OCI-LY1 (cell line): ENCODE results near the gene TBRG4.

Experiments
- H2AFZ ChIP-seq: fragments of 200-600 bp; sonication (generic), shearing (Covaris generic); 2 replicates; pipeline ENCODE4 v1.6.0; 2014; ENCODE audit warnings: antibody characterized with exemption, mild to moderate bottlenecking, low read length
- H3F3A ChIP-seq: fragments of 200-600 bp; sonication (generic), shearing (Covaris generic); 2 replicates; pipeline ENCODE4 v1.6.0; 2014; ENCODE audit warnings: mild to moderate bottlenecking, antibody characterized with exemption, low read length, moderate library complexity; ENCODE audit not compliant: insufficient read depth
- H3K27ac ChIP-seq: fragments of 200-600 bp; sonication (generic); 2 replicates; pipeline ENCODE4 v1.5.1; 2014; ENCODE audit warnings: low read length, mixed run types, mild to moderate bottlenecking, low read depth; ENCODE audit not compliant: poor library complexity, severe bottlenecking
- H3K27me3 ChIP-seq: fragments of 200-600 bp; sonication (generic); 2 replicates; pipeline ENCODE4 v1.6.0; 2014; ENCODE audit warnings: antibody characterized with exemption, mild to moderate bottlenecking, low read length, moderate library complexity; ENCODE audit not compliant: insufficient read depth
- H3K36me3 ChIP-seq: fragments of 200-600 bp; sonication (generic); 2 replicates; pipeline ENCODE4 v1.6.1; 2014; ENCODE audit warnings: mild to moderate bottlenecking, antibody characterized with exemption, low read length, moderate library complexity, mixed read lengths; ENCODE audit not compliant: insufficient read depth
- H3K4me1 ChIP-seq: fragments of 200-600 bp; sonication (generic); 2 replicates; pipeline ENCODE4 v1.5.1; 2014; ENCODE audit warnings: mild to moderate bottlenecking, low read length, moderate library complexity; ENCODE audit not compliant: insufficient read depth, severe bottlenecking
- H3K4me2 ChIP-seq: fragments of 200-600 bp; sonication (generic), shearing (Covaris generic); 2 replicates; pipeline ENCODE4 v1.6.1; 2014; ENCODE audit warnings: low read length
- H3K4me3 ChIP-seq: fragments of 200-600 bp; sonication (generic); 2 replicates; pipeline ENCODE4 v1.5.1; 2014; ENCODE audit warnings: low read length, low read depth, mild to moderate bottlenecking, mixed read lengths; ENCODE audit not compliant: poor library complexity, severe bottlenecking
- H3K79me2 ChIP-seq: fragments of 200-600 bp; shearing (Covaris generic); 2 replicates; pipeline ENCODE4 v1.6.1; 2016; ENCODE audit warnings: mixed run types, low read length, mixed read lengths; ENCODE audit not compliant: insufficient read depth
- H3K9ac ChIP-seq: fragments of 200-600 bp; sonication (generic), shearing (Covaris generic); 2 replicates; pipeline ENCODE4 v1.6.1; 2014; ENCODE audit warnings: mild to moderate bottlenecking, low read length, mixed read lengths
- H3K9me2 ChIP-seq: fragments of 200-600 bp; sonication (generic), shearing (Covaris generic); 2 replicates; pipeline ENCODE4 v1.6.1; 2014; ENCODE audit warnings: low read depth, mild to moderate bottlenecking, low read length, mixed read lengths
- H3K9me3 ChIP-seq: fragments of 200-600 bp; shearing (Covaris generic); 2 replicates; pipeline ENCODE4 v1.6.1; 2014; ENCODE audit warnings: low read length, mixed read lengths
- H4K20me1 ChIP-seq: fragments of 200-600 bp; sonication (generic), shearing (Covaris generic); 2 replicates; pipeline ENCODE4 v1.6.0; 2016; ENCODE audit warnings: mild to moderate bottlenecking, low read length; ENCODE audit not compliant: insufficient read depth
- EZH2 ChIP-seq: fragments of 200-600 bp; sonication (generic), shearing (Covaris generic); IDR thresholded peaks from 2 replicates; pipeline ENCODE4 v1.8.0; 2017; ENCODE audit warnings: borderline replicate concordance, mixed run types, mild to moderate bottlenecking, antibody characterized with exemption, low read length, moderate library complexity, mixed read lengths
- TF ChIP-seq, protein P1 (sequence below): fragments of 200-600 bp; sonication (generic), shearing (Covaris generic); IDR thresholded peaks from 2 replicates; pipeline ENCODE4 v1.5.1; 2017; ENCODE audit warnings: mild to moderate bottlenecking, antibody characterized with exemption, low read length, moderate library complexity, mixed read lengths

TBRG4 gene

DNA sequence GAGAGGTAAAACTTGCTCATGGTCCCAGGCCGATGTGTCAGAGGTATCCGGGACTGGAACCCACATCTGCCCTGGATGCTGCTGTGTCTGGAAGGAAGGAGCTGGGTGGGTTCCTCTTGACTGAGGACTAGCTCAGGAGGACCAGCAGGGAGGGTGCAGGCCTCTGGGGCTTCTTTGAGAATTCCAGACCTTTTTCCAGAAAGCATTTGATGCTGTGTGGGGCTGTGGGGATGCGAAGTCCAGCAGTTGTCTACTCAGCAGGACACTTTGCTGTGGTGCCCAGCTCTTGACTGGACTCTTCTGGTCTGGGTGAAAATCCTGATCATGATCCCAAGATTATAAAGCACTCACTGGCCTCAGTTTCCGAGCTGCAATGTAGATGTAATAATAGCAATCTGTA is 47.8 kb upstream of the TBRG4 start:
- H3F3A ChIP-seq, result no peaks in the 10 kb centered on the region
- no peaks in the 10 kb centered on the region for H3K79me2 ChIP-seq
- H4K20me1 ChIP-seq, result no peaks in the 10 kb centered on the region
- H3K4me2 ChIP-seq, result no peak overlapping the region
- no peak overlapping the region for H3K9ac ChIP-seq
- no peak overlapping the region for H3K4me3 ChIP-seq
- H3K9me2 ChIP-seq, result no peaks in the 10 kb centered on the region
- H3K4me1 ChIP-seq, result no peaks in the 10 kb centered on the region
- no peaks in the 10 kb centered on the region for H3K36me3 ChIP-seq
- no peak overlapping the region for H2AFZ ChIP-seq
- peaks cover 4% of the 10 kb centered on the region; the same call in 1 of the 2 replicates for H3K27me3 ChIP-seq
- H3K27ac ChIP-seq, result no peak overlapping the region
- TF ChIP-seq EZH2, result no peak
- TF ChIP-seq, protein P1, sequence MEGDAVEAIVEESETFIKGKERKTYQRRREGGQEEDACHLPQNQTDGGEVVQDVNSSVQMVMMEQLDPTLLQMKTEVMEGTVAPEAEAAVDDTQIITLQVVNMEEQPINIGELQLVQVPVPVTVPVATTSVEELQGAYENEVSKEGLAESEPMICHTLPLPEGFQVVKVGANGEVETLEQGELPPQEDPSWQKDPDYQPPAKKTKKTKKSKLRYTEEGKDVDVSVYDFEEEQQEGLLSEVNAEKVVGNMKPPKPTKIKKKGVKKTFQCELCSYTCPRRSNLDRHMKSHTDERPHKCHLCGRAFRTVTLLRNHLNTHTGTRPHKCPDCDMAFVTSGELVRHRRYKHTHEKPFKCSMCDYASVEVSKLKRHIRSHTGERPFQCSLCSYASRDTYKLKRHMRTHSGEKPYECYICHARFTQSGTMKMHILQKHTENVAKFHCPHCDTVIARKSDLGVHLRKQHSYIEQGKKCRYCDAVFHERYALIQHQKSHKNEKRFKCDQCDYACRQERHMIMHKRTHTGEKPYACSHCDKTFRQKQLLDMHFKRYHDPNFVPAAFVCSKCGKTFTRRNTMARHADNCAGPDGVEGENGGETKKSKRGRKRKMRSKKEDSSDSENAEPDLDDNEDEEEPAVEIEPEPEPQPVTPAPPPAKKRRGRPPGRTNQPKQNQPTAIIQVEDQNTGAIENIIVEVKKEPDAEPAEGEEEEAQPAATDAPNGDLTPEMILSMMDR, result no peak
- H3K9me3 ChIP-seq, result no peaks in the 10 kb centered on the region

DNA sequence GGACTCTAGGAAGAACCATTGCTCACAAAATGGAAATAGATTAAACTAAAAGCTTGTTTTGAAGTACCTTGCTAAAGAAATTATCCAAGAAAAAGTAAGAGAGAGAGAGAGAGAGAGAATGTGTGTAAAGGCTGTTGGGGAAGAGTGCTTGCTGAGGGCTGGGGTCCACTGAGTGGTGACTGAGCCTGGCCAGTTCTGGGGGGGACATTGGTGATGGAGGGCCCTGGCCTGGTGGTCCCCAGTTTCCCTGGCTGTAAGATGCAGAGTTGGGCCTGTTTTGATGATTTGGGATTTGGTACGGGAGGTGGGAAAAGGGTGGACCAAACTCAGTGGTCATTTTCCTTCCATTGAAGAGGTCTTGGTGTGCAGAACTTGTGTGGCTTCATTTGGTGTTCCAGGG is 47.0 kb upstream of the TBRG4 start:
- no peak overlapping the region for H2AFZ ChIP-seq
- no peak overlapping the region for H3K27ac ChIP-seq
- no peaks in the 10 kb centered on the region for H3K79me2 ChIP-seq
- H3K27me3 ChIP-seq, result peaks cover 4% of the 10 kb centered on the region; the same call in 1 of the 2 replicates
- no peaks in the 10 kb centered on the region for H3K36me3 ChIP-seq
- H3K4me3 ChIP-seq, result no peak overlapping the region
- no peaks in the 10 kb centered on the region for H3K9me2 ChIP-seq
- no peak overlapping the region for H3K4me2 ChIP-seq
- H3K9me3 ChIP-seq, result no peaks in the 10 kb centered on the region
- TF ChIP-seq EZH2, result no peak
- TF ChIP-seq, protein P1, result no peak
- no peaks in the 10 kb centered on the region for H3F3A ChIP-seq
- no peaks in the 10 kb centered on the region for H4K20me1 ChIP-seq
- no peaks in the 10 kb centered on the region for H3K4me1 ChIP-seq
- H3K9ac ChIP-seq, result no peak overlapping the region

DNA sequence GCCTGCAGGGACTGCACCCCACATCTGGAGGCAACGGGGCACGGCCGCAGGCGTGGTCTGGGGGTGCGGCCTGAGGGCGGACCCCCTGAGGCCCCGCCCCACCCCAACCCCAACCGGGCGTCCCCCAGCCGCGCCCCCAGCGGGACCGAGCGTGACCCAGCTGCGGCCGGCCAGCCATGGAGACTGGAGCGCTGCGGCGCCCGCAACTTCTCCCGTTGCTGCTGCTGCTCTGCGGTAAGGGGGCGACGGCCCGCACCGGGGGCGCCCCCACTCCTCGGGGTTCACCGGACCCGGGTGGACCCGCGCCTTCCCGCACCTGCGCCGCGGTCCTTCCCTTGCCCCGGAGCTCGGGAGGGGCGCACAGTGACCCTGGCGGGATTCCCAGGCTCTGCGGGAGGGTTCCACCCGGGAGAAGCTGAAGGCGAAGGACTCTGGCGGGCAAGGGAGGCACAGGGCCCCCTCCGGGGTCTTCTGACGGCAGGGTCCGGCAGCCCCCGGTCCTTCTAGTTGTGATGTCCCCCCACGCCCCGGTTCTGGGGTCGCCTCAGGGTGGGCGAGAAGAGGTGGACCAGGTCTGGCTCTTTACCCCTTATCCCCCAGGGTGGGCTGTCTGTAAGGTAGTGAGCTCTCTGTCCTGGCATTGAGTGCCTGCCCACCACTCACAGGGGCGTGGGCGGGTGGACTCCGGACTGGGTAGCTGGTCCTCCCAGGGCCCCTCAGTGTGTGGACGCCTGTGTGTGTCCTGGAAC is 46.3 kb upstream of the TBRG4 start, which contains the start of gene RAMP3:
Gene RAMP3, plus strand, starts transcription at position 139 of the 749 bp plus-strand sequence. Its CDS starts 38 bp downstream, at position 177.
- TF ChIP-seq EZH2, result no peak
- TF ChIP-seq, protein P1, result no peak
- Histone ChIP-seq H3F3A (no peaks in the 10 kb centered on the region), H3K4me3 (no peak within 1 kb of the TSS)

More for the DNA sequence above, 46.3 kb upstream of the TBRG4 start, which contains the start of gene RAMP3:
- Histone ChIP-seq H3K9me2 (no peaks in the 10 kb centered on the region), H3K9me3 (no peaks in the 10 kb centered on the region), H3K9ac (no peak within 1 kb of the TSS), H3K27me3 (peaks cover 4% of the 10 kb centered on the region; the same call in 1 of the 2 replicates), H4K20me1 (no peaks in the 10 kb centered on the region), H3K4me2 (no peak within 1 kb of the TSS), H3K27ac (no peak within 1 kb of the TSS), H3K4me1 (no peaks in the 10 kb centered on the region), H3K36me3 (no peaks in the 10 kb centered on the region), H3K79me2 (no peaks in the 10 kb centered on the region), H2AFZ (no peak within 1 kb of the TSS)
